Measurements from ENCODE around the gene TMEM258. TPM values are rescaled to one million over a fixed set of nuclear protein-coding genes. Genes with fewer than 3 reads are reported as not detected.

TMEM258 gene
- total and polyA plus RNA-seq, 2 donors (not counting 1 experiment from before 2014, with no cell fraction given) = 65.8 to 130 TPM

- no peak for ATAC-seq (ENCODE audit: low read depth)
- Mint-ChIP-seq H3K9me3 (ENCODE audit: insufficient read depth) (no peaks in the 10 kb centered on the region), H3K4me3 (no peak overlapping the region), H3K27me3 (no peaks in the 10 kb centered on the region), H3K4me1 (no peaks in the 10 kb centered on the region), H3K27ac (no peak overlapping the region)
- ChIA-PET CTCF (interaction anchor here (0.9 to 1.3 kb wide), 3 partner anchors 12 to 45 kb away, joined by 3 to 4 read pairs (median 3); no protein-coding TSS in a partner anchor), POLR2A (no interaction called here)
- H3K4me2 ChIP-seq (replicated peaks; ENCODE audit: low read depth, low read length, poor library complexity, severe bottlenecking) = no peak overlapping the region
- intact Hi-C loops (cut with micrococcal nuclease) = no loop called here
- H3K9ac ChIP-seq (ENCODE audit: low read length) = no peak overlapping the region
- peaks cover 0 to 2% (median 0%) of the 10 kb centered on the region in 4 experiments for H3K27me3 ChIP-seq (replicated peaks in 1 of 4; ENCODE audit: control extremely low read depth in 1 of 4, control insufficient read depth in 3 of 4, insufficient read depth in 4 of 4, low read length in 3 of 4)
- TF ChIP-seq EZH2 (IDR thresholded peaks at IDR 0.05; ENCODE audit: borderline replicate concordance, insufficient read depth, low read depth, low read length, poor library complexity, severe bottlenecking) (no peak), CTCF (IDR thresholded peaks at IDR 0.05) (no peak)
- H3K9me3 ChIP-seq (ENCODE audit: control extremely low read depth in 1 of 3, control insufficient read depth in 2 of 3, insufficient read depth in 1 of 3, low read length in 2 of 3) = peaks cover 0 to 5% (median 0%) of the 10 kb centered on the region in 3 donors
- H3K36me3 ChIP-seq (replicated peaks in 1 of 2; ENCODE audit: control extremely low read depth in 1 of 2, control insufficient read depth in 1 of 2, extremely low read depth in 1 of 2, insufficient read depth in 2 of 2, low read length in 1 of 2) = no peaks in the 10 kb centered on the region
- no peaks in the 10 kb centered on the region for H4K20me1 ChIP-seq (ENCODE audit: control insufficient read depth, insufficient read depth, low read length, poor library complexity, severe bottlenecking)
- no peak overlapping the region for H3K27ac ChIP-seq (ENCODE audit: low read length in 2 of 2)
- H2AFZ ChIP-seq (ENCODE audit: insufficient read depth, low read depth, low read length, poor library complexity, severe bottlenecking) = no peak overlapping the region
- H3K79me2 ChIP-seq (ENCODE audit: control insufficient read depth, insufficient read depth, low read length) = no peaks in the 10 kb centered on the region
- no peak for DNase-seq
- H3K4me3 ChIP-seq (ENCODE audit: control extremely low read depth in 1 of 5, extremely low read depth in 1 of 5, insufficient read depth in 1 of 5, low read depth in 2 of 5, low read length in 4 of 5) = no peak overlapping the region
- 90% methylated on average over 10 of the region's 12 CpGs for WGBS (ENCODE audit: insufficient coverage)
- H3K4me1 ChIP-seq (ENCODE audit: control insufficient read depth in 2 of 2, insufficient read depth in 2 of 2, low read length in 2 of 2) = no peaks in the 10 kb centered on the region
Observed at GRCh38 chr11:61841636-61842527, 49.5 kb upstream of the TMEM258 start.

GRCh38 chr11:61840371-61840770 lies 48.0 kb upstream of the TMEM258 start:
- Histone ChIP-seq H3K79me2 (ENCODE audit: control insufficient read depth, insufficient read depth, low read length) (no peaks in the 10 kb centered on the region), H3K9ac (ENCODE audit: low read length) (no peak overlapping the region), H3K27ac (ENCODE audit: low read length in 2 of 2) (no peak overlapping the region), H3K36me3 (replicated peaks in 1 of 2; ENCODE audit: control extremely low read depth in 1 of 2, control insufficient read depth in 1 of 2, extremely low read depth in 1 of 2, insufficient read depth in 2 of 2, low read length in 1 of 2) (no peaks in the 10 kb centered on the region), H3K27me3 (replicated peaks in 1 of 4; ENCODE audit: control extremely low read depth in 1 of 4, control insufficient read depth in 3 of 4, insufficient read depth in 4 of 4, low read length in 3 of 4) (no peaks in the 10 kb centered on the region), H2AFZ (ENCODE audit: insufficient read depth, low read depth, low read length, poor library complexity, severe bottlenecking) (no peak overlapping the region), H3K4me2 (replicated peaks; ENCODE audit: low read depth, low read length, poor library complexity, severe bottlenecking) (no peak overlapping the region), H3K9me3 (ENCODE audit: control extremely low read depth in 1 of 3, control insufficient read depth in 2 of 3, insufficient read depth in 1 of 3, low read length in 2 of 3) (peaks cover 0 to 5% (median 0%) of the 10 kb centered on the region in 3 donors), H3K4me3 (ENCODE audit: control extremely low read depth in 1 of 5, extremely low read depth in 1 of 5, insufficient read depth in 1 of 5, low read depth in 2 of 5, low read length in 4 of 5) (no peak overlapping the region), H3K4me1 (ENCODE audit: control insufficient read depth in 2 of 2, insufficient read depth in 2 of 2, low read length in 2 of 2) (peaks cover 0 to 3% of the 10 kb centered on the region in 2 donors), H4K20me1 (ENCODE audit: control insufficient read depth, insufficient read depth, low read length, poor library complexity, severe bottlenecking) (no peaks in the 10 kb centered on the region)
- no peaks in the 10 kb centered on the region for H3K9me3 Mint-ChIP-seq (ENCODE audit: insufficient read depth)
- DNase-seq (no peak), ATAC-seq (ENCODE audit: low read depth) (no peak)
- H3K27ac Mint-ChIP-seq = no peak overlapping the region
- WGBS (ENCODE audit: insufficient coverage) = 89% methylated on average over 7 of the region's 7 CpGs
- no peaks in the 10 kb centered on the region for H3K27me3 Mint-ChIP-seq
- intact Hi-C loops (cut with micrococcal nuclease) = no loop called here
- TF ChIP-seq CTCF (IDR thresholded peaks at IDR 0.05) = no peak
- no peak for TF ChIP-seq EZH2 (IDR thresholded peaks at IDR 0.05; ENCODE audit: borderline replicate concordance, insufficient read depth, low read depth, low read length, poor library complexity, severe bottlenecking)
- peaks cover 6% of the 10 kb centered on the region for H3K4me1 Mint-ChIP-seq
- no peak overlapping the region for H3K4me3 Mint-ChIP-seq
- ChIA-PET CTCF (interaction anchor here (1.1 to 1.6 kb wide), 2 partner anchors 30 to 106 kb away, joined by 3 to 6 read pairs; no protein-coding TSS in a partner anchor), POLR2A (no interaction called here)
